K562 (cell line): ENCODE data around the gene RSRP1. TPM values are rescaled to one million over a fixed set of nuclear protein-coding genes. Genes with fewer than 3 reads are reported as not detected.
A peak's percentile ranks its signal among the peaks of the same experiment; 100 is the strongest.

ENCODE experiments used
- ATF1 ChIP-seq, 2 experiments: fragments of 450-650 bp in 1 of 2; IDR thresholded peaks; 2 replicates each; pipeline ENCODE4 v1.6.1; 2016; ENCODE audit warnings: missing compliant biosample characterization in 1 of 2, missing genetic modification characterization in 1 of 2
- BMI1 ChIP-seq: fragments of 150-350 bp; IDR thresholded peaks from 2 replicates; pipeline ENCODE4 v1.6.1; 2014; ENCODE audit warnings: low read length
- ETV6 ChIP-seq, 3 experiments: fragments of 150-350 bp in 1 of 3; sonication (generic) in 1 of 3; formaldehyde crosslinking in 1 of 3; IDR thresholded peaks; 2 replicates each; pipeline versions ENCODE4 v1.6.1 to v1.8.0; 2014 to 2022; ENCODE audit warnings: borderline replicate concordance in 2 of 3, low read depth in 2 of 3, antibody characterized with exemption in 1 of 3, low read length in 1 of 3, mild to moderate bottlenecking in 1 of 3, missing genetic modification reagents in 1 of 3
- EZH2 ChIP-seq: IDR thresholded peaks from 2 replicates; pipeline ENCODE4 v1.6.1; 2012; ENCODE audit warnings: low read depth, mild to moderate bottlenecking, inconsistent platforms, low read length, borderline replicate concordance
- ILF3 ChIP-seq: fragments of 450-650 bp; IDR thresholded peaks from 2 replicates; pipeline ENCODE4 v1.6.1; 2018; ENCODE audit warnings: antibody characterized with exemption, mild to moderate bottlenecking, moderate library complexity, borderline replicate concordance
- MBD2 ChIP-seq: sonication (generic); IDR thresholded peaks from 2 replicates; pipeline ENCODE4 v1.6.1; 2016; ENCODE audit warnings: low read depth, borderline replicate concordance
- MCM3 ChIP-seq: fragments of 450-650 bp; IDR thresholded peaks from 2 replicates; pipeline ENCODE4 v1.6.1; 2016
- MEF2A ChIP-seq: IDR thresholded peaks from 2 replicates; pipeline ENCODE4 v1.6.1; 2011; ENCODE audit warnings: low read depth, mild to moderate bottlenecking, low read length, moderate library complexity; ENCODE audit not compliant: control insufficient read depth
- MEIS2 ChIP-seq: fragments of 450-650 bp; IDR thresholded peaks from 2 replicates; pipeline ENCODE4 v1.6.1; 2014; ENCODE audit warnings: mild to moderate bottlenecking; ENCODE audit not compliant: partially characterized antibody
- PML ChIP-seq: IDR thresholded peaks from 2 replicates; pipeline ENCODE4 v1.6.1; 2012; ENCODE audit warnings: low read length, inconsistent platforms
- POLR2A ChIP-seq: fragments of 450-650 bp; conservative IDR thresholded peaks from 2 replicates; pipeline ENCODE4 v1.6.1; 2016
- SMC3 ChIP-seq: conservative IDR thresholded peaks from 2 replicates; pipeline ENCODE4 v1.6.1; 2011; ENCODE audit warnings: low read depth, low read length, improper control_type of control experiment; ENCODE audit not compliant: insufficient read depth
- TCF3 ChIP-seq: sonication (generic); formaldehyde crosslinking; IDR thresholded peaks from 2 replicates; pipeline ENCODE4 v1.4.0; 2020; ENCODE audit warnings: mild to moderate bottlenecking, missing genetic modification reagents
- TEAD1 ChIP-seq, 2 experiments: fragments of 450-650 bp in 1 of 2; sonication (generic) in 1 of 2; formaldehyde crosslinking; IDR thresholded peaks; 2 replicates each; pipeline versions ENCODE4 v1.4.0 to v1.8.0; 2020 to 2022; ENCODE audit warnings: mild to moderate bottlenecking in 2 of 2, missing genetic modification reagents in 1 of 2
- ZC3H11A ChIP-seq: IDR thresholded peaks from 2 replicates; pipeline ENCODE4 v1.6.1; 2012; ENCODE audit warnings: low read depth, low read length, improper control_type of control experiment
- ZNF134 ChIP-seq: fragments of 250-450 bp; sonication (Bioruptor Pico); conservative IDR thresholded peaks from 2 replicates; pipeline ENCODE4 v1.4.0; 2020
- ZNF217 ChIP-seq: sonication (generic); formaldehyde crosslinking; IDR thresholded peaks from 2 replicates; pipeline ENCODE4 v1.8.0; 2022; ENCODE audit warnings: mild to moderate bottlenecking, missing genetic modification reagents
- polyA plus RNA-seq, 8 experiments: library from polyadenylated mRNA; depleted of rRNA in 4 of 8; stranded (reverse) in 5 of 8; unstranded in 3 of 8; fragments of >200 nt; fragmentation: Nextera tagmentation in 2 of 8; fragmentation: Illumina TruSeq in 1 of 8; extraction: Ambion mirVana in 2 of 8; extraction: Trizol in 1 of 8; gene quantifications; 2 replicates each; pipeline versions ENCODE4 v1.2.1 to v1.2.3, GENCODE V29; 2011 to 2014; ENCODE audit warnings: inconsistent platforms in 1 of 8, missing spikeins in 1 of 8
- total RNA-seq, 7 experiments: library from RNA; depleted of rRNA in 6 of 7; stranded (reverse); fragments of >200 nt in 6 of 7; fragmentation: Illumina TruSeq in 2 of 7; extraction: Trizol in 2 of 7; gene quantifications; 2 replicates each; pipeline versions ENCODE4 v1.2.1 to v1.2.3, GENCODE V29; 2011 to 2021; ENCODE audit warnings: low replicate concordance in 1 of 7
- TF ChIP-seq, protein P1 (sequence below): fragments of 250-450 bp; sonication (Bioruptor Pico); IDR thresholded peaks from 2 replicates; pipeline ENCODE4 v1.9.0; 2021; ENCODE audit warnings: mild to moderate bottlenecking, inconsistent platforms
- TF ChIP-seq, protein P2 (sequence below): fragments of 450-650 bp; IDR thresholded peaks from 2 replicates; pipeline ENCODE4 v1.6.1; 2014; ENCODE audit warnings: low read depth, mild to moderate bottlenecking, moderate library complexity, borderline replicate concordance
- TF ChIP-seq, protein P3 (sequence below): fragments of 450-650 bp; formaldehyde crosslinking; IDR thresholded peaks from 2 replicates; pipeline ENCODE4 v1.4.0; 2020; ENCODE audit warnings: mild to moderate bottlenecking, moderate library complexity
- TF ChIP-seq, protein P4 (sequence below): sonication (generic); formaldehyde crosslinking; IDR thresholded peaks from 2 replicates; pipeline ENCODE4 v1.8.1; 2023; ENCODE audit warnings: mild to moderate bottlenecking, missing genetic modification reagents, moderate library complexity

RSRP1 gene
- total and polyA plus RNA-seq, 9 of the 15 experiments (the other 6 are each of a cell fraction or from before 2014, with no cell fraction given) = 27.2 to 283 (median 146) TPM

DNA sequence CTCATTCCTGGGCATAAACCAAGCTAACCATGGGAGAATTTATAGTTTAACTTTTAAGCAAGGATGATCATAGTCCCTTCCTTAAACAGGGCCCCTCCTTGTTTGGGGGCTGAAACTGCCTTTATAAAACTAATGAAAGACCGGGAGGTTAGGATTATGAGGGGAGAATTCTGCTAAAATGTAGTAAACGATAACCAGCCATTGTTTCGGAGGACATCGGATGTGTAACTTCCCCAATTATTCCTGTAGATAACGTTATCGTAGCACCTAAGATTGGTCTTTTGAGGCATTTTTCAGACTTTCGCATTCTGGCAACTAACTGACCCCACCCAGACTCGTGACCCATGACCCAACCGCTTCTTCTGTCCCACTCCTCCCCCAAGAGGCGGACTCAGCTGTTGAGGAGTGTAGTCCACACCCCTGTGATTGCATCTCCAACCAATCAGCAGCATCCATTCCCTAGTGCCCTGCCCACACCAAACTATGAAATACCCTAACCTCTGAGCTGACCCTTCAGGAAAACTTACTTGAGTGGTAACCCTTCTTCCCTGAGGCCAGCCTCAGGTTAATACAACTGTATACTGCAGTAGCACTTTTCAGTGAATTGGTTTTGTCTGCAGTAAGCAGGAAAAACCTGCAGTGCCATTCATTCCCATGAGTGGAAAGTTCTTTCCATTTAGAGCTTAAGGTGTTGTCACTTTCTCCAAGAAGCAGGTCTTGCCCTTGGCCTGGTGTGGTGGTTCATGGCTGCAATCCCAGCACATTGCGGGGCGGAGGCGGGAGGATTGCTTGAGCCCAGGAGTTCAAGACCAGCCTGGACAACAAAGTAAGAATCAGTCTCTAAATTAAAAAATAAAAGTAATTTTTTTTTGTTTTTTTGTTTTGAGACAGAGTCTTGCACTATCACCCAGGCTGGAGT lies 14.1 kb downstream of the RSRP1 start (continued):
- TF ChIP-seq ZC3H11A = no peak
- TF ChIP-seq, protein P1, sequence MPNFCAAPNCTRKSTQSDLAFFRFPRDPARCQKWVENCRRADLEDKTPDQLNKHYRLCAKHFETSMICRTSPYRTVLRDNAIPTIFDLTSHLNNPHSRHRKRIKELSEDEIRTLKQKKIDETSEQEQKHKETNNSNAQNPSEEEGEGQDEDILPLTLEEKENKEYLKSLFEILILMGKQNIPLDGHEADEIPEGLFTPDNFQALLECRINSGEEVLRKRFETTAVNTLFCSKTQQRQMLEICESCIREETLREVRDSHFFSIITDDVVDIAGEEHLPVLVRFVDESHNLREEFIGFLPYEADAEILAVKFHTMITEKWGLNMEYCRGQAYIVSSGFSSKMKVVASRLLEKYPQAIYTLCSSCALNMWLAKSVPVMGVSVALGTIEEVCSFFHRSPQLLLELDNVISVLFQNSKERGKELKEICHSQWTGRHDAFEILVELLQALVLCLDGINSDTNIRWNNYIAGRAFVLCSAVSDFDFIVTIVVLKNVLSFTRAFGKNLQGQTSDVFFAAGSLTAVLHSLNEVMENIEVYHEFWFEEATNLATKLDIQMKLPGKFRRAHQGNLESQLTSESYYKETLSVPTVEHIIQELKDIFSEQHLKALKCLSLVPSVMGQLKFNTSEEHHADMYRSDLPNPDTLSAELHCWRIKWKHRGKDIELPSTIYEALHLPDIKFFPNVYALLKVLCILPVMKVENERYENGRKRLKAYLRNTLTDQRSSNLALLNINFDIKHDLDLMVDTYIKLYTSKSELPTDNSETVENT (CRISPR knock-in tag) = no peak
- TF ChIP-seq PML = peak; percentile 55; the same call in 1 of the 2 replicates
- no peak for TF ChIP-seq ZNF134 (CRISPR knock-in tag)
- no peak for TF ChIP-seq BMI1
- TF ChIP-seq, protein P2, sequence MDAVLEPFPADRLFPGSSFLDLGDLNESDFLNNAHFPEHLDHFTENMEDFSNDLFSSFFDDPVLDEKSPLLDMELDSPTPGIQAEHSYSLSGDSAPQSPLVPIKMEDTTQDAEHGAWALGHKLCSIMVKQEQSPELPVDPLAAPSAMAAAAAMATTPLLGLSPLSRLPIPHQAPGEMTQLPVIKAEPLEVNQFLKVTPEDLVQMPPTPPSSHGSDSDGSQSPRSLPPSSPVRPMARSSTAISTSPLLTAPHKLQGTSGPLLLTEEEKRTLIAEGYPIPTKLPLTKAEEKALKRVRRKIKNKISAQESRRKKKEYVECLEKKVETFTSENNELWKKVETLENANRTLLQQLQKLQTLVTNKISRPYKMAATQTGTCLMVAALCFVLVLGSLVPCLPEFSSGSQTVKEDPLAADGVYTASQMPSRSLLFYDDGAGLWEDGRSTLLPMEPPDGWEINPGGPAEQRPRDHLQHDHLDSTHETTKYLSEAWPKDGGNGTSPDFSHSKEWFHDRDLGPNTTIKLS = no peak
- no peak; a peak in 1 of 4 replicates for TF ChIP-seq ETV6 (IDR thresholded peaks at IDR 0.05; ENCODE audit: borderline replicate concordance in 1 of 2, low read depth in 2 of 2, low read length in 1 of 2)
- no peak for TF ChIP-seq ETV6 (CRISPR knock-in tag; IDR thresholded peaks at IDR 0.05; ENCODE audit: borderline replicate concordance)
- TF ChIP-seq POLR2A = peak; percentile 74
- peak; percentile 25 to 61; a peak in 2 of 4 replicates for TF ChIP-seq TEAD1 (CRISPR knock-in tag; IDR thresholded peaks at IDR 0.05)
- TF ChIP-seq EZH2 = no peak
- no peak for TF ChIP-seq ATF1 (CRISPR knock-in tag; IDR thresholded peaks at IDR 0.05)
- TF ChIP-seq ATF1 (tag; IDR thresholded peaks at IDR 0.05) = peak; percentile 69
- TF ChIP-seq MEIS2 = peak; percentile 25
- no peak for TF ChIP-seq ZNF217
- TF ChIP-seq, protein P3, sequence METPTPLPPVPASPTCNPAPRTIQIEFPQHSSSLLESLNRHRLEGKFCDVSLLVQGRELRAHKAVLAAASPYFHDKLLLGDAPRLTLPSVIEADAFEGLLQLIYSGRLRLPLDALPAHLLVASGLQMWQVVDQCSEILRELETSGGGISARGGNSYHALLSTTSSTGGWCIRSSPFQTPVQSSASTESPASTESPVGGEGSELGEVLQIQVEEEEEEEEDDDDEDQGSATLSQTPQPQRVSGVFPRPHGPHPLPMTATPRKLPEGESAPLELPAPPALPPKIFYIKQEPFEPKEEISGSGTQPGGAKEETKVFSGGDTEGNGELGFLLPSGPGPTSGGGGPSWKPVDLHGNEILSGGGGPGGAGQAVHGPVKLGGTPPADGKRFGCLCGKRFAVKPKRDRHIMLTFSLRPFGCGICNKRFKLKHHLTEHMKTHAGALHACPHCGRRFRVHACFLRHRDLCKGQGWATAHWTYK (CRISPR knock-in tag) = peak; percentile 92
- TF ChIP-seq ILF3 = peak; percentile 81; the same call in 1 of the 2 replicates
- no peak for TF ChIP-seq MCM3
- peak; percentile 63; the same call in 1 of the 2 replicates for TF ChIP-seq TCF3 (CRISPR knock-in tag)
- no peak for TF ChIP-seq MEF2A
- peak; percentile 86 for TF ChIP-seq MBD2
- TF ChIP-seq, protein P4, sequence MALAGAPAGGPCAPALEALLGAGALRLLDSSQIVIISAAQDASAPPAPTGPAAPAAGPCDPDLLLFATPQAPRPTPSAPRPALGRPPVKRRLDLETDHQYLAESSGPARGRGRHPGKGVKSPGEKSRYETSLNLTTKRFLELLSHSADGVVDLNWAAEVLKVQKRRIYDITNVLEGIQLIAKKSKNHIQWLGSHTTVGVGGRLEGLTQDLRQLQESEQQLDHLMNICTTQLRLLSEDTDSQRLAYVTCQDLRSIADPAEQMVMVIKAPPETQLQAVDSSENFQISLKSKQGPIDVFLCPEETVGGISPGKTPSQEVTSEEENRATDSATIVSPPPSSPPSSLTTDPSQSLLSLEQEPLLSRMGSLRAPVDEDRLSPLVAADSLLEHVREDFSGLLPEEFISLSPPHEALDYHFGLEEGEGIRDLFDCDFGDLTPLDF = no peak
- no peak for TF ChIP-seq SMC3
